ENCODE results near the gene ZCWPW1. TPM values are rescaled to one million over a fixed set of nuclear protein-coding genes. Genes with fewer than 3 reads are reported as not detected.

Gene ZCWPW1
- total and polyA plus RNA-seq, 2 of the 13 experiments (the other 11 are each of a cell fraction or from before 2014, with no cell fraction given) = 2.4 to 2.5 TPM

DNA sequence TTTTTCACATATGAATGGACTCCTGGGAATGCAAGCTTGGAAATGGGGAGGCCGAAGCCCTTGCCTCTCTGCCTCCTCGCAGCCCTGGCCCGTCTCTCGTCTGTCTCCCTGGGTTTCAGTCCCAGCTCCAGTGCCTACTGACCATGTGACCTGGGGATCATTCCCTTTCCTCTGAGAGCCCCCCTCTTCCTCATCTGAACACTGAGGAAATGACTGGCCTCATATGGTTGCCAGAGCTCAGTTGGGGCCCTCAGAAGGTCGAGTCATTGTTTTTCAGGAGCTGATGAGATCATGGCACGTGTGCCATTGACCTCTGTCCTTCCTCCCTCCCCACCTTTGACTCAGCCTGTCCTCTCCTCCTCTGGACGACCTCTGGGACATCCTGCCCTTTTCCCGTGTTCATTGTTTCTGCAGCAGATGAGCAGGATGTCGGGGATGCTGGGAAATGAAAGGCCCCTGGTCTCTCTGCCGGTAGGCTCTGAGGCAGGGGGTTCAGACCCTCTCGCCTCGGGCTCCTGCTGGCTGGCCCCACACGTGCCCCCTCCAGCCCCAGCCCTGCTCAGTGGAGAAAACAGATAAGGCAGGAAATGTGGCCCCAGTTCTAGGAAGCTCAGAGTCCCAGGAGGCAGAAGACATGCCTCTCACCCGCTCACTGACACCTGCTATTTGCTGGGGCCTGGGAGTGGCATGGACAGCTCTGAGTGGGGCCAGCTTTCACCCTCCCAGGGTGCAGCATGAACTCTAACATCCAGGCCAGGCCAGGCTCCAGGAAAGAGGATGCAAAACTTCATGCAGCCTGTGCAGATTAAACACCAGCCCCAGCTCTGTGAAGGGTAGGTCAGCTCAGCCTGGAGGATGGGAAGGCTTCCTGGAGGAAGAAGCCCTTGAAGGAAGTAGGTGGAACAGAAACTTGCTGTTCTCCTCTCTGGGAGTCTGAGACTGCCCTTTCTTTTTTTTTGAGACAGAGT lies 16.1 kb upstream of the ZCWPW1 start (continued):
- no peak for TF ChIP-seq RNF219 (CRISPR knock-in tag; IDR thresholded peaks at IDR 0.05)
- peak; percentile 91 for TF ChIP-seq TBX2 (CRISPR knock-in tag; IDR thresholded peaks at IDR 0.05; ENCODE audit: borderline replicate concordance)
- peak; percentile 99 for TF ChIP-seq BHLHE40 (IDR thresholded peaks at IDR 0.05; ENCODE audit: low read length)
- no peak for TF ChIP-seq ZNF619 (CRISPR knock-in tag; IDR thresholded peaks at IDR 0.05)
- no peak for TF ChIP-seq ZNF484 (CRISPR knock-in tag; IDR thresholded peaks at IDR 0.05; ENCODE audit: borderline replicate concordance, low read depth)
- TF ChIP-seq, protein P1, sequence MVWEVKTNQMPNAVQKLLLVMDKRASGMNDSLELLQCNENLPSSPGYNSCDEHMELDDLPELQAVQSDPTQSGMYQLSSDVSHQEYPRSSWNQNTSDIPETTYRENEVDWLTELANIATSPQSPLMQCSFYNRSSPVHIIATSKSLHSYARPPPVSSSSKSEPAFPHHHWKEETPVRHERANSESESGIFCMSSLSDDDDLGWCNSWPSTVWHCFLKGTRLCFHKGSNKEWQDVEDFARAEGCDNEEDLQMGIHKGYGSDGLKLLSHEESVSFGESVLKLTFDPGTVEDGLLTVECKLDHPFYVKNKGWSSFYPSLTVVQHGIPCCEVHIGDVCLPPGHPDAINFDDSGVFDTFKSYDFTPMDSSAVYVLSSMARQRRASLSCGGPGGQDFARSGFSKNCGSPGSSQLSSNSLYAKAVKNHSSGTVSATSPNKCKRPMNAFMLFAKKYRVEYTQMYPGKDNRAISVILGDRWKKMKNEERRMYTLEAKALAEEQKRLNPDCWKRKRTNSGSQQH (CRISPR knock-in tag; IDR thresholded peaks at IDR 0.05; ENCODE audit: low read depth) = peak; percentile 62; the same call in 1 of the 2 replicates
- TF ChIP-seq MED8 (CRISPR knock-in tag; IDR thresholded peaks at IDR 0.05; ENCODE audit: insufficient replicate concordance) = peak; percentile 62
- peak; percentile 98 for TF ChIP-seq RARA (CRISPR knock-in tag; IDR thresholded peaks at IDR 0.05)
- TF ChIP-seq, protein P2, sequence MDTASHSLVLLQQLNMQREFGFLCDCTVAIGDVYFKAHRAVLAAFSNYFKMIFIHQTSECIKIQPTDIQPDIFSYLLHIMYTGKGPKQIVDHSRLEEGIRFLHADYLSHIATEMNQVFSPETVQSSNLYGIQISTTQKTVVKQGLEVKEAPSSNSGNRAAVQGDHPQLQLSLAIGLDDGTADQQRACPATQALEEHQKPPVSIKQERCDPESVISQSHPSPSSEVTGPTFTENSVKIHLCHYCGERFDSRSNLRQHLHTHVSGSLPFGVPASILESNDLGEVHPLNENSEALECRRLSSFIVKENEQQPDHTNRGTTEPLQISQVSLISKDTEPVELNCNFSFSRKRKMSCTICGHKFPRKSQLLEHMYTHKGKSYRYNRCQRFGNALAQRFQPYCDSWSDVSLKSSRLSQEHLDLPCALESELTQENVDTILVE (CRISPR knock-in tag; IDR thresholded peaks at IDR 0.05) = no peak
- TF ChIP-seq ZFP36L1 (CRISPR knock-in tag; IDR thresholded peaks at IDR 0.05) = peak; percentile 74; the same call in 1 of the 2 replicates
- peak; percentile 88; the same call in 1 of the 2 replicates for TF ChIP-seq ZNF724P (CRISPR knock-in tag; IDR thresholded peaks at IDR 0.05; ENCODE audit: borderline replicate concordance)
- peak; percentile 70; the same call in 1 of the 2 replicates for TF ChIP-seq ZNF331 (CRISPR knock-in tag; IDR thresholded peaks at IDR 0.05)
- TF ChIP-seq ZNF878 (CRISPR knock-in tag; IDR thresholded peaks at IDR 0.05) = peak; percentile 73
- TF ChIP-seq, protein P3, sequence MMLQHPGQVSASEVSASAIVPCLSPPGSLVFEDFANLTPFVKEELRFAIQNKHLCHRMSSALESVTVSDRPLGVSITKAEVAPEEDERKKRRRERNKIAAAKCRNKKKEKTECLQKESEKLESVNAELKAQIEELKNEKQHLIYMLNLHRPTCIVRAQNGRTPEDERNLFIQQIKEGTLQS (CRISPR knock-in tag; IDR thresholded peaks at IDR 0.05) = peak; percentile 89
- TF ChIP-seq TIGD3 (CRISPR knock-in tag; IDR thresholded peaks at IDR 0.05; ENCODE audit: borderline replicate concordance) = no peak
- TF ChIP-seq ZNF678 (CRISPR knock-in tag; IDR thresholded peaks at IDR 0.05) = 0 out of 2 replicates have a peak, but pooled peaks have one; percentile 62
- TF ChIP-seq ZNF468 (CRISPR knock-in tag; IDR thresholded peaks at IDR 0.05) = no peak
- peak; percentile 37 for TF ChIP-seq RBM22 (optimal IDR thresholded peaks at IDR 0.05; ENCODE audit: low read length)
- TF ChIP-seq DMAP1 (CRISPR knock-in tag; IDR thresholded peaks at IDR 0.05) = peak; percentile 89
- TF ChIP-seq, protein P4, sequence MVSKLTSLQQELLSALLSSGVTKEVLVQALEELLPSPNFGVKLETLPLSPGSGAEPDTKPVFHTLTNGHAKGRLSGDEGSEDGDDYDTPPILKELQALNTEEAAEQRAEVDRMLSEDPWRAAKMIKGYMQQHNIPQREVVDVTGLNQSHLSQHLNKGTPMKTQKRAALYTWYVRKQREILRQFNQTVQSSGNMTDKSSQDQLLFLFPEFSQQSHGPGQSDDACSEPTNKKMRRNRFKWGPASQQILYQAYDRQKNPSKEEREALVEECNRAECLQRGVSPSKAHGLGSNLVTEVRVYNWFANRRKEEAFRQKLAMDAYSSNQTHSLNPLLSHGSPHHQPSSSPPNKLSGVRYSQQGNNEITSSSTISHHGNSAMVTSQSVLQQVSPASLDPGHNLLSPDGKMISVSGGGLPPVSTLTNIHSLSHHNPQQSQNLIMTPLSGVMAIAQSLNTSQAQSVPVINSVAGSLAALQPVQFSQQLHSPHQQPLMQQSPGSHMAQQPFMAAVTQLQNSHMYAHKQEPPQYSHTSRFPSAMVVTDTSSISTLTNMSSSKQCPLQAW (CRISPR knock-in tag; IDR thresholded peaks at IDR 0.05) = peak; percentile 88
- TF ChIP-seq RBAK (CRISPR knock-in tag; IDR thresholded peaks at IDR 0.05) = no peak

Measured in HepG2 (cell line).